HCT116 (cell line): ENCODE results near the gene ACTRT2. TPM values are rescaled to one million over a fixed set of nuclear protein-coding genes. Genes with fewer than 3 reads are reported as not detected.

Experiments
- ATAC-seq: fragments of 200-7000 bp; cut with Tn5 transposase; 2 replicates; pipeline ENCODE4 v1.9.1; 2020; ENCODE audit warnings: mild to moderate bottlenecking, moderate library complexity
- BruUV-seq: library from RNA; stranded (reverse); fragments of 400-500 nt; replicated peaks from 2 replicates; lab custom pipeline; 2021; lab: Mats Ljungman, UMichigan
- CTCF ChIA-PET: fragments of 300-600 bp; sonication (Branson Sonifier 250); formaldehyde crosslinking; loops from one replicate; lab custom pipeline; 2021; ENCODE audit warnings: antibody characterized with exemption; lab: Charles Lee
- POLR2A ChIA-PET: fragments of 300-600, 350-600 bp; sonication (Branson Sonifier 250); formaldehyde crosslinking; loops from one replicate; lab custom pipeline; 2021; ENCODE audit warnings: antibody characterized with exemption; lab: Charles Lee
- RAD21 ChIA-PET, 2 experiments: fragments of 300-600 bp; sonication (Branson Sonifier 250); formaldehyde crosslinking; loops; one replicate each; lab custom pipeline; 2023; ENCODE audit warnings: low total read pairs in 2 of 2; ENCODE audit not compliant: uncharacterized antibody in 2 of 2, unreplicated experiment in 2 of 2, low non-redundant PET in 1 of 2; lab: Charles Lee
- DNase-seq: peaks from one replicate; pipeline ENCODE4 v3.0.0-alpha.2; 2010; ENCODE audit warnings: low read depth, low spot score
- H2AFZ ChIP-seq: fragments of 200-600 bp; shearing (Covaris generic), sonication (generic); 2 replicates; pipeline ENCODE4 v1.6.1; 2017; ENCODE audit warnings: low read depth, mixed run types, mixed read lengths, antibody characterized with exemption, low read length; ENCODE audit not compliant: poor library complexity, severe bottlenecking
- H3K27ac ChIP-seq: 2 replicates; pipeline ENCODE4 v1.5.1; 2012; ENCODE audit warnings: low read depth, low read length
- H3K27me3 ChIP-seq: fragments of 200-600 bp; sonication (generic); 2 replicates; pipeline ENCODE4 v1.6.1; 2016; ENCODE audit warnings: mixed run types, low read length, mixed read lengths; ENCODE audit not compliant: insufficient read depth
- H3K36me3 ChIP-seq, 2 experiments: fragments of 200-500 bp in 1 of 2; fragments of 200-600 bp in 1 of 2; sonication (Bioruptor generic) in 1 of 2; sonication (generic) in 1 of 2; 2 replicates each; pipeline versions ENCODE4 v1.5.1 to v1.6.1; 2014 to 2016; ENCODE audit warnings: low read length in 2 of 2, inconsistent platforms in 1 of 2, mixed read lengths in 1 of 2, mixed run types in 1 of 2; ENCODE audit not compliant: insufficient read depth in 2 of 2, control insufficient read depth in 1 of 2
- H3K4me1 ChIP-seq, 2 experiments: fragments of 200-600 bp in 1 of 2; sonication (generic) in 1 of 2; 2 replicates each; pipeline versions ENCODE4 v1.5.1 to v1.6.1; 2012 to 2017; ENCODE audit warnings: low read length in 2 of 2, inconsistent platforms in 1 of 2, mild to moderate bottlenecking in 1 of 2, mixed read lengths in 1 of 2, mixed run types in 1 of 2, moderate library complexity in 1 of 2; ENCODE audit not compliant: insufficient read depth in 2 of 2, control insufficient read depth in 1 of 2
- H3K4me2 ChIP-seq: fragments of 200-600 bp; sonication (generic); 2 replicates; pipeline ENCODE4 v1.6.1; 2017; ENCODE audit warnings: mixed run types, low read length, mixed read lengths
- H3K4me3 ChIP-seq, 2 experiments: fragments of 200-600 bp in 1 of 2; sonication (generic) in 1 of 2; replicated peaks in 1 of 2; 2 replicates each; pipeline ENCODE4 v1.5.1; 2011 to 2016; ENCODE audit warnings: low read length in 2 of 2, control low read depth in 1 of 2, low read depth in 1 of 2, mild to moderate bottlenecking in 1 of 2, mixed read lengths in 1 of 2, mixed run types in 1 of 2
- H3K79me2 ChIP-seq: fragments of 200-600 bp; sonication (generic); 2 replicates; pipeline ENCODE4 v1.6.1; 2017; ENCODE audit warnings: mild to moderate bottlenecking, mixed run types, low read length, moderate library complexity, mixed read lengths; ENCODE audit not compliant: insufficient read depth
- H3K9ac ChIP-seq: fragments of 200-600 bp; sonication (generic); 2 replicates; pipeline ENCODE4 v1.6.1; 2016; ENCODE audit warnings: low read length, mixed read lengths
- H3K9me2 ChIP-seq: fragments of 200-600 bp; sonication (generic), shearing (Covaris generic); 2 replicates; pipeline ENCODE4 v1.6.1; 2017; ENCODE audit warnings: mixed run types, mild to moderate bottlenecking, moderate library complexity; ENCODE audit not compliant: insufficient read depth
- H3K9me3 ChIP-seq, 2 experiments: fragments of 200-500 bp in 1 of 2; fragments of 200-600 bp in 1 of 2; sonication (Bioruptor generic) in 1 of 2; sonication (generic) in 1 of 2; 2 replicates each; pipeline ENCODE4 v1.6.1; 2014 to 2017; ENCODE audit warnings: low read length in 2 of 2, mixed read lengths in 2 of 2, inconsistent platforms in 1 of 2, low read depth in 1 of 2, mild to moderate bottlenecking in 1 of 2, mixed run types in 1 of 2, moderate library complexity in 1 of 2; ENCODE audit not compliant: control insufficient read depth in 1 of 2, insufficient read depth in 1 of 2
- H4K20me1 ChIP-seq: fragments of 200-600 bp; sonication (generic), shearing (Covaris generic); 2 replicates; pipeline ENCODE4 v1.6.1; 2017; ENCODE audit warnings: mixed run types, mild to moderate bottlenecking, moderate library complexity; ENCODE audit not compliant: insufficient read depth
- ATF3 ChIP-seq: IDR thresholded peaks from 2 replicates; pipeline ENCODE4 v1.6.1; 2012
- CBX3 ChIP-seq: IDR thresholded peaks from 2 replicates; pipeline ENCODE4 v1.6.1; 2012; ENCODE audit warnings: low read depth
- CTCF ChIP-seq, 3 experiments: fragments of 200-600 bp in 1 of 3; sonication (generic) in 1 of 3; IDR thresholded peaks in 2 of 3; conservative IDR thresholded peaks in 1 of 3; 2 replicates each; pipeline ENCODE4 v1.5.1; 2012 to 2017; ENCODE audit warnings: low read depth in 2 of 3, low read length in 2 of 3, antibody characterized with exemption in 1 of 3, borderline replicate concordance in 1 of 3, control low read depth in 1 of 3, mild to moderate bottlenecking in 1 of 3, mixed read lengths in 1 of 3, mixed run types in 1 of 3, moderate library complexity in 1 of 3; ENCODE audit not compliant: insufficient read depth in 1 of 3
- EZH2 ChIP-seq: fragments of 200-600 bp; sonication (generic); IDR thresholded peaks from 2 replicates; pipeline ENCODE4 v1.6.1; 2017; ENCODE audit warnings: antibody characterized with exemption, mixed run types
- FOSL1 ChIP-seq: IDR thresholded peaks from 2 replicates; pipeline ENCODE4 v1.6.1; 2012; ENCODE audit warnings: low read depth
- JUND ChIP-seq: IDR thresholded peaks from 2 replicates; pipeline ENCODE4 v1.6.1; 2012
- MAX ChIP-seq: IDR thresholded peaks from 2 replicates; pipeline ENCODE4 v1.6.1; 2012
- POLR2A ChIP-seq: IDR thresholded peaks from 2 replicates; pipeline ENCODE4 v1.7.0; 2011; ENCODE audit warnings: borderline replicate concordance; ENCODE audit not compliant: insufficient read depth, insufficient read length; ENCODE audit errors: extremely low read depth
- POLR2AphosphoS5 ChIP-seq: IDR thresholded peaks from 2 replicates; pipeline ENCODE4 v1.6.1; 2011; ENCODE audit warnings: mild to moderate bottlenecking, low read depth, low read length, moderate library complexity
- REST ChIP-seq: IDR thresholded peaks from 2 replicates; pipeline ENCODE4 v1.6.1; 2012; ENCODE audit warnings: low read depth
- SP1 ChIP-seq: IDR thresholded peaks from 2 replicates; pipeline ENCODE4 v1.6.1; 2012; ENCODE audit warnings: low read depth
- YY1 ChIP-seq: IDR thresholded peaks from 2 replicates; pipeline ENCODE4 v1.6.1; 2011; ENCODE audit warnings: low read length, low read depth, moderate library complexity, mild to moderate bottlenecking; ENCODE audit not compliant: insufficient replicate concordance; ENCODE audit errors: extremely low read depth
- ZNF274 ChIP-seq: fragments of 200-500 bp; sonication (Bioruptor generic); IDR thresholded peaks from 2 replicates; pipeline ENCODE4 v1.6.1; 2014; ENCODE audit warnings: mild to moderate bottlenecking, low read depth, low read length, inconsistent platforms
- intact Hi-C: fragments of 100-400 bp; cut with micrococcal nuclease; formaldehyde crosslinking; loops from 2 replicates; pipeline ENCODE4 v1.10.0; 2022
- total RNA-seq: library from RNA; stranded (reverse); gene quantifications from one replicate; pipeline ENCODE4 v1.2.1, GENCODE V29; 2021; ENCODE audit not compliant: unreplicated experiment

ACTRT2 gene
- total RNA-seq, 1 experiment from 2014 or later, result not detected

- no peak for TF ChIP-seq REST
- no peak for TF ChIP-seq SP1
- TF ChIP-seq ZNF274, result no peak
- no peak for TF ChIP-seq POLR2A
Measured at GRCh38 chr1:3066826-3067225, 45.6 kb downstream of the ACTRT2 start (continued).

- Histone ChIP-seq H3K4me2 (no peak overlapping the region), H3K4me3 (no peak overlapping the region), H2AFZ (no peak overlapping the region), H3K27me3 (no peaks in the 10 kb centered on the region), H4K20me1 (no peaks in the 10 kb centered on the region), H3K9me2 (no peaks in the 10 kb centered on the region), H3K9ac (no peak overlapping the region), H3K36me3 (no peaks in the 10 kb centered on the region), H3K4me1 (no peaks in the 10 kb centered on the region; a peak in 1 of 4 replicates), H3K9me3 (no peaks in the 10 kb centered on the region), H3K79me2 (no peaks in the 10 kb centered on the region), H3K27ac (no peak overlapping the region)
- ChIA-PET RAD21 (no interaction called here), POLR2A (no interaction called here), CTCF (no interaction called here)
- no TSS peak for BruUV-seq
- intact Hi-C loops, result no loop called here
- no peak for ATAC-seq
- no peak for DNase-seq
- TF ChIP-seq YY1, result no peak
- TF ChIP-seq FOSL1, result no peak
- TF ChIP-seq JUND, result no peak
- TF ChIP-seq ATF3, result no peak
- TF ChIP-seq MAX, result no peak
- no peak for TF ChIP-seq POLR2A
- TF ChIP-seq REST, result no peak
- TF ChIP-seq POLR2AphosphoS5, result no peak
- TF ChIP-seq EZH2, result no peak
- no peak for TF ChIP-seq CBX3
- TF ChIP-seq ZNF274, result no peak
- TF ChIP-seq CTCF (IDR thresholded peaks at IDR 0.05 in 2 of 3, conservative IDR thresholded peaks at IDR 0.05 in 1 of 3; ENCODE audit: borderline replicate concordance in 1 of 3, insufficient read depth in 1 of 3, low read depth in 2 of 3, low read length in 2 of 3), result no peak
Measured at GRCh38 chr1:3067301-3067670, 46.0 kb downstream of the ACTRT2 start.
